KOPT-K1 (cell line): ENCODE data around the gene CTNNA1.
"Not testable (repeated sequence)": the region's sequence is repeated elsewhere in the genome, so short reads cannot be mapped to it uniquely, and the experiment has no call there.

Source experiments
- H3K27ac ChIP-seq: fragments of 200-600 bp; sonication (generic); 2 replicates; pipeline ENCODE4 v1.5.1; 2016; ENCODE audit warnings: antibody characterized with exemption, mild to moderate bottlenecking, low read depth, low read length; ENCODE audit not compliant: poor library complexity, severe bottlenecking
- H3K36me3 ChIP-seq: fragments of 200-600 bp; sonication (generic); 2 replicates; pipeline ENCODE4 v1.5.1; 2017; ENCODE audit warnings: antibody characterized with exemption, mild to moderate bottlenecking, low read length, moderate library complexity; ENCODE audit not compliant: insufficient read depth
- H3K9me3 ChIP-seq: fragments of 200-600 bp; sonication (generic); 2 replicates; pipeline ENCODE4 v1.5.1; 2017; ENCODE audit warnings: antibody characterized with exemption, low read length, mild to moderate bottlenecking; ENCODE audit not compliant: insufficient read depth, poor library complexity, severe bottlenecking

CTNNA1 gene

DNA sequence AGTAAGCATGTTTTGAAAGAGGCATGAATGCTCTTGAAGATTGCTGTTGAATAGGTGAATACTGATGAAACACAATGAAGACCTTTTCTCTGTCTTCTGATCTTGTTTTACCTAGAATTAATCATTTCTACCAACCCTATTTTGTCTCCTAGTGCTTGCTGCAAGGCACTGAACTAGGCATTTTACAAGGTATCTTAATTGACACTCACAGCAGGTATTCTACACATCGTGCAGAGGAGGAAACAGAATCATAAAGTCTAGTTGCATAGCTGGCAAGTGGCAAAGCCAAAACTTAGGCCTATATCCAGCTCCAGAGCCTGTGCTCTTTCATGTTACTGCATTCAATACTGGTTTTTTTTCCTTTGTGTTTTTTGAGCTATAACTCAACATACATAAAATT lies 50.7 kb downstream of the CTNNA1 start:
- H3K36me3 ChIP-seq, result no peaks in the 10 kb centered on the region
- no peak overlapping the region for H3K27ac ChIP-seq
- no peaks in the 10 kb centered on the region for H3K9me3 ChIP-seq

DNA sequence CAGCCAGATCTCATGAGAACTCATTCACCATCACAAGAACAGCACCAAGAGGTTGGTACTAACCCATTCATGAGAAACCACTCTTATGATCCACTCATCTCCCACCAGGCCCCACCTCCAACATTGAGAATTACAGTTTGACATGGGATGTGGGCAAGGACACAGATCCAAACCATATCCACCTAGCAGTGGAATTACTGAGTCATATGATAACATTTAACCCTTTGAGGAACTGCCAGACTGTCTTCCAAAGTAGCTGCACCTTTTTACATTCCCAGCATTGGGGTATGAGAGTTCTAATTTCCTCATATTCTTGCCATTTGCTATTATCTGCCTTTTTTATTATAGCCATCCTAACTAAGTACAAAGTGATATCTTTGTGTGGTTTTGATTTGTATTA lies 51.9 kb downstream of the CTNNA1 start:
- no peaks in the 10 kb centered on the region for H3K9me3 ChIP-seq
- no peaks in the 10 kb centered on the region for H3K36me3 ChIP-seq
- no peak overlapping the region for H3K27ac ChIP-seq

DNA sequence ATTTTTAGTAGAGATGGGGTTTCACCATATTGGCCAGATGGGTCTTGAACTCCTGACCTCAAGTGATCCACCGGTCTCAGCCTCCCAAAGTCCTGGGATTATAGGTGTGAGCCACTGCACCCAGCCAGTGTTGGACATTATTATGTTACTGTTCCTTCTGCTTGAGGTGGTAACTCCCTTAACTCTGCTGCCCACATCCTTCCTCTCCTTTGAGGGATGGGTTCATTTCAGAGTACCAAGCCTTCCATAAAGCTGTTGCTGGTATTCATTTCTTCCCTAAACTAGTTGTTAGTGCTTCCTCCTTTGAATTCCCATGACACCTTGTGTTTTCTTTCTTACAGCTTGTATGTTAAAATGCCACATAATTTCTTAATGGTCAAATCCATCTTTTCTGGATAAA lies 54.0 kb downstream of the CTNNA1 start:
- no peak overlapping the region for H3K27ac ChIP-seq
- H3K9me3 ChIP-seq, result no peaks in the 10 kb centered on the region
- no peaks in the 10 kb centered on the region; the same call in 1 of the 2 replicates for H3K36me3 ChIP-seq

DNA sequence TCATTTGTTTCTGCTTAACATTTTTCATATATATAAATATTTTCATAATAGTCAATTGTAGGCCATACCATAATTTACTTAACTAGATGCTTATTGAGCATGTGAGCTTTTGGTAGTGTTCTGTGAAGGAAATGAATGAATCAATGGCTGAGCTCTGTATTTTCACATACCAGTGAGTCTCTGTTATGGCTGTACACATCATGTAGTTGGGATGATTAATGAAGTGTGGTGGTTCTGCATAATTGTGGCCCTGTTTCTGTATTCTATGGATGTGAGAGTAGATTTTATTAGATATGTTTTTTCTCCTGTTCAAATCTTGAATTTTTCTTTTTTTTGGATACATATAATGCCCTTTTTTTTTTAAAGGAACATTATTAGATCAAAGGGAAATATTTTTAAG lies 56.2 kb downstream of the CTNNA1 start:
- Histone ChIP-seq H3K27ac (no peak overlapping the region), H3K9me3 (no peaks in the 10 kb centered on the region), H3K36me3 (no peaks in the 10 kb centered on the region; the same call in 1 of the 2 replicates)

DNA sequence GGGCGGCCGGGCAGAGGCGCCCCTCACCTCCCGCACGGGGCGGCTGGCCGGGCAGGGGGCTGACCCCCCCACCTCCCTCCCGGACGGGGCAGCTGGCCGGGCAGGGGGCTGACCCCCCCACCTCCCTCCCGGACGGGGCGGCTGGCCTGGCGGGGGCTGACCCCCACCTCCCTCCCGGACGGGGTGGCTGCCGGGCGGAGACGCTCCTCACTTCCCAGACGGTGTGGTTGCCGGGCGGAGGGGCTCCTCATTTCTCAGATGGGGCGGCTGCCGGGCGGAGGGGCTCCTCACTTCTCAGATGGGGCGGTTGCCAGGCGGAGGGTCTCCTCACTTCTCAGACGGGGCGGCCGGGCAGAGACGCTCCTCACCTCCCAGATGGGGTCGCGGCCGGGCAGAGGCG lies 57.6 kb downstream of the CTNNA1 start:
- not testable (repeated sequence) for H3K9me3 ChIP-seq, H3K27ac ChIP-seq, H3K36me3 ChIP-seq

DNA sequence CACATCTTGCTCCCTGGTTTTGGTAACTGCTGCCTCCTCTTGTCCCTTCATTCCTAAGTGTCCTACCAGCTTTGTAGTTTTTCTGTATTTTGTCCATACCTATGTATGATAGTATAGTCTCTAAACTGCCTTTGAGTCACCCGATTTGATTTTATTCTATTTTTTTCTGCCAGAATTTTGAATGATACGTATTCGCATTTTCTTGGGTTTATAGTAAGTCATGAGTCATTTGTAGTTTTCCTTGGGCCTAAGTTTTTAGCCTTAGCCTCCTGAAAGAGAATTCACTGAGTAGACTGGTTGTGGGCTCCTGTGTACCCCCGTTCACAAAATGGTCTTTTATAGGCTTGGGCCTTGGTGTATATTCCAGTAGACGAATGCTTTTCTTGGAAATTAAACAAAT lies 62.3 kb downstream of the CTNNA1 start:
- H3K36me3 ChIP-seq, result no peaks in the 10 kb centered on the region; the same call in 1 of the 2 replicates

DNA sequence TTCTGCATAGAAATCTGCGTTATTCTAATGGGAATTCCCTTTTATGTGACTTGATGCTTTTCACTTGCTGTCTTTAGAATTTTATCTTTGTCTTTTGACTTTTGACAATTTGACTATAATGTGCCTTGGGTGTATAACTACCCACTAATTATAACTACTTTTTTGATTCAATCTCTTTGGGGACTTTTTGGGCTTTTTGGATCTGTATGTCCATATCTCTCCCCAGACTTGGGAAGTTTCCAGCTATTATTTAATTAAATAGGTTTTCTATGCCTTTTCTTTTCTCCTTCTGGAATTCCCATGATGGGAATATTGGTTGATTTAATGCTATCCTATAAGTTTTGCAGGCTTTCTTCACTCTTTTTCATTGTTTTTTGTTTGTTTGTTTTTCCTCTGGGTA lies 64.0 kb downstream of the CTNNA1 start:
- Histone ChIP-seq H3K27ac (no peak overlapping the region), H3K36me3 (no peaks in the 10 kb centered on the region; the same call in 1 of the 2 replicates), H3K9me3 (no peaks in the 10 kb centered on the region)

More for the DNA sequence above, 62.3 kb downstream of the CTNNA1 start:
- no peaks in the 10 kb centered on the region for H3K9me3 ChIP-seq
- no peak overlapping the region for H3K27ac ChIP-seq

DNA sequence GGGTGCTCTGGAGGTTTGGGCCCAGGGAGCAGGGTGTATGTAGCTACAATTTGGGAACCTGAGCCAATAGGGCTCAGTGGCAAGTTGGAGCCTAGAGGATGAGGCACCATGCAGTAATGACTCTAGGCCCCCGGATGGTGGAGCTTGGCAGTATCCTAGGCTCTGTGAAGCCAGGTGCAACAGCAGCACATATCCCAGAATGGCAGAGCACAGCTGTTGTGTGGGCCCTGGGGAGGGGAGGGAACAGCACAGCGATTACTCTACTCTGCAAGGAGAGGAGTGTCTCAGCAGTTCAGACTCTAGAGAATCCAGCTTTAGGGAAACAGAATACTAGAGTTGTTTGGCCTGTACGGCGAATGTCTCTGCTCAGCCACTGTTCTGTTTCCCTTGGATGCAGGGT lies 65.9 kb downstream of the CTNNA1 start:
- H3K9me3 ChIP-seq, result no peaks in the 10 kb centered on the region
- no peak overlapping the region for H3K27ac ChIP-seq
- no peaks in the 10 kb centered on the region for H3K36me3 ChIP-seq

DNA sequence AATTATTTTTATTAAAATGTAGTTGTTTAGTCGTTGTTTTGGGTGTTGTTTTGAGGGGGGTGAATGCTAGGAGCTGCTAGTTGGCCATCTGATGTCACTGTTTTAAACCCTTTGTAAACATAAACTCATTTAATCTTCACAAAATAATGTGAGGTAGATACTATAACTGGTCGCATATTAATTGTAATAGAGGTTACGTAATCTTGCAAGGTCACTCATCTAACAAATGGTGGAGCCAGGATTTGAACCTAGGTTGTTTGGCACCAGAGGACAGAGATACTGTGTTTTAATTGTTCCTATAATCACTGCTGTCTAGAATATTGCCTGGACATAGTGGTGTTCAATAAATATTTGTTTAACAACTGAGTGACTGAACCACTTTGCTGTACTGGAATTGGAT lies 67.5 kb downstream of the CTNNA1 start:
- H3K27ac ChIP-seq, result no peak overlapping the region
- H3K36me3 ChIP-seq, result no peaks in the 10 kb centered on the region
- H3K9me3 ChIP-seq, result no peaks in the 10 kb centered on the region

DNA sequence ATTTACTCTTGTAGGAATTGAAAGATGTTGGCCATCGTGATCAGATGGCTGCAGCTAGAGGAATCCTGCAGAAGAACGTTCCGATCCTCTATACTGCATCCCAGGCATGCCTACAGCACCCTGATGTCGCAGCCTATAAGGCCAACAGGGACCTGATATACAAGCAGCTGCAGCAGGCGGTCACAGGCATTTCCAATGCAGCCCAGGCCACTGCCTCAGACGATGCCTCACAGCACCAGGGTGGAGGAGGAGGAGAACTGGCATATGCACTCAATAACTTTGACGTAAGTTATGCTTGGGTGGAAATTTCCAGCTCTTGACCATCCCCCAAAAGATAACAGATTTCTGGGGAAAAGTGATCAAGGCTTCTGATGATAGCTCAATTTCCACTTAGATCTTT lies 71.3 kb downstream of the CTNNA1 start:
- H3K36me3 ChIP-seq, result peaks cover 7% of the 10 kb centered on the region; the same call in 1 of the 2 replicates
- H3K9me3 ChIP-seq, result no peaks in the 10 kb centered on the region
- no peak overlapping the region for H3K27ac ChIP-seq

DNA sequence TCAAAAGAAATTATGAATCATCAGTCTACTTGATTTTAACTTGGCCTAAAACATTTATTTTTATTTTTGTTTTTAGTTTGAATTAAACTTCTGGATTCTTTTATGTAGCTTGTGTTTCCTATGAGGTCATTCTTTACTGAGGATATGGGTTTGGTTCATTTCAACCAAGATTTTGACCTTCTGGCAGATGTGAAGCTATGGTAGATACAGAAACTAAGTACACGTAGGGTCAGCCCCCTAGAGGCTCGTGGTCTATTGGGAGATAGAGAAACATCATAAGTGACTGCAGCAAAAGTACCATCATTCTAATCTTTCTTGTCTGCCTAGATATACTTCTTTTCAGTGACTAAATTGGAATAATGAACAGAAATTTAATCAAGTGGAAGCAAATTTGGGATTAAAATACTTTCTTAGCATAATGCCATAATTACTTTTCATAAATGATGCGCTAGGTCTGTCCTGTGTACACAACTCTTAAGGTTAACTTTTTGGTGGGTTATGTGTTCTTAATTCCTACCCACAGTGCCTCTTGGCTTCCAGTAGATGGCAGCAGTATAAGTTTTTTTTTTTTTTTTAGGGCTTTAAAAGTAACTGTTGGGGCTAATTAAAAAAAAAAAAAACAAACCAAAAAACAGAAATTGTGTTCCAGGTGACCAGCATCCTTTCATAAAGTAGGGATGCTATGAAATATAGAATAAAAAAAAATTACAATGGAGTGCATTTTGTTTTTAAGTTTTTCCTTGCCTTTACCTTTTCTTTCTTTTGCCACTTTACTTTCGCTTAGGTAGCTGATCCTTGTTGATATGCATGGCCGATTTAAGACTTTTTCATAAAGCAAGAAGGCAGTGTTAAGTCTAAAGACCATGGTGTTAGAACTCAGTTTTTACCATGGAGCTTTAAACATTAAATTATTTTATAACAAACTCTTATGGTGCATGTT lies 72.0 kb downstream of the CTNNA1 start:
- Histone ChIP-seq H3K9me3 (no peaks in the 10 kb centered on the region), H3K27ac (no peak overlapping the region), H3K36me3 (peaks cover 7% of the 10 kb centered on the region; the same call in 1 of the 2 replicates)

DNA sequence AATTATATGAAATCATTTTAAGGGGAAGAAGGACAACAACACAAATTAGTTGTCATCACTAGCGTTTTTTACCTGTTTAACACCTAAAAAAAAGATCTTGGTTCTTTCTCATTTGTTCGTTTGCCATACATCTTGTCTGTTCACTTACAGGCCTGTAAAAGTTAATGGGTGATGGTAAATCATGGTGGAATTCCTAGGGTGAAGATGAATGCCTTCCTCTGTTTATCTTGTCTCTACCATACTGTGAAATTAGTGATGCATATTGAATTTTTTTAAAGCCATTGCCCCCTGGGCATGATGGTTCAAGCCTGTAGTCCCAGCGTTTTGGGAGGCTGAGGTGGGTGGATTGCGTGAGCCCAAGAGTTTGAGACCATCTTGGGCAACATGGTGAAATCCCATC lies 75.3 kb downstream of the CTNNA1 start:
- Histone ChIP-seq H3K27ac (no peak overlapping the region), H3K9me3 (no peaks in the 10 kb centered on the region), H3K36me3 (peaks cover 7% of the 10 kb centered on the region; the same call in 1 of the 2 replicates)

DNA sequence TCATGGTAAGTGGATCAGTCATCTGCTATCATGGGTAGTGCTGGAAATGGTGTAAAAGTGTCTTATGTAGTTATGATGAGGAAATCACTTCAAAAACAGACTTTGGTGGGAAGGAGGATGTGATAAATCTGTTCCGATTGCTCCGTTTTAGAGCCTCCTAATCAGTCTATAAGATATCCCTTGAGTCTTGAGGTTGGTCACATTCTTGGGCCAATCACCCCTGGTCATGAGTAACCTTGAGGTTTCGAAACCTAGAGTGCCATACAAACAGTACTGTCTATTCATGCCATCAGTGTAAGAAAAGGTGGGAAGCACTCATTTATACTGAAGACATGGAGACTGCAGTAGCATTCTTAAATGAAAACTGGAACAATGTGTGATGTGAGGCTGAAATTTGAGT lies 76.1 kb downstream of the CTNNA1 start:
- Histone ChIP-seq H3K27ac (no peak overlapping the region), H3K36me3 (peaks cover 7% of the 10 kb centered on the region; the same call in 1 of the 2 replicates), H3K9me3 (no peaks in the 10 kb centered on the region)

DNA sequence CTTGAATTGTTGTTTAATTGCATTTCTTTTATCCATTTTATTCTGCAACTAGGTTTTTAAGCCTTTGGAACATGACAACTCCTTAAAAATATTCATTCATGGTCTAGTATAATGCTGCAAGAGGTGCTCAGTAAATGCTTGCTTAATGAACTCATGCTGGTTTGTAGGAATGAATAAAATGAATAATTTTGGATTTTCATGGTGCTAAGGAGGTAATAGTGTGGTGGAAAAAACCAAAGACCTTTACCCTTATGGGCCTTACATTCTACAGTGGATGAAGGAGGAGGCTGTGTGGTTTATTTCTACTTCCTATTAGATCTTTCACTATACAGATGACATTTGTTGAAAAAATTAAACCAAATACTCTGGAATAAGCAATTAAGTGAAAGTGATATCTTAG lies 78.5 kb downstream of the CTNNA1 start:
- no peaks in the 10 kb centered on the region for H3K9me3 ChIP-seq
- H3K27ac ChIP-seq, result no peak overlapping the region
- peaks cover 7% of the 10 kb centered on the region; the same call in 1 of the 2 replicates for H3K36me3 ChIP-seq

DNA sequence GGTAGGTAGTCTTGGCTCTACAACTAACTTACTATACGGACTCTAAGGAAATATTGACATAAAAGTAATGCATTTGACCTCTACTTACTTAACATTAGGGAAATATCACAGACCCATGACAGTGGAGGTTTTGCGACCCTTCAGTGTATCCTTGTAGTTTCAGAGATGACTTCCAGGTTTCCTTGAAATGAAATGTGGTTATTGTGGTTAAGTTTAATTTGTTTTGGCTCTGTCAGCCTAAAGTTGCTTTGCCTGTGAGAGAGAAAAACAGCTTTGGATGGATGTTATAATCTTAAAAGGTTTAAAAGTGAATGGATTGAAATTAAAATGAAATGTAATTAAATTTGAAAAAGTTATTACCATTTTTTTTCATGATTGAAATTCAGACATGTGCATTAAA lies 79.0 kb downstream of the CTNNA1 start:
- no peaks in the 10 kb centered on the region for H3K9me3 ChIP-seq
- peaks cover 7% of the 10 kb centered on the region; the same call in 1 of the 2 replicates for H3K36me3 ChIP-seq
- no peak overlapping the region for H3K27ac ChIP-seq

DNA sequence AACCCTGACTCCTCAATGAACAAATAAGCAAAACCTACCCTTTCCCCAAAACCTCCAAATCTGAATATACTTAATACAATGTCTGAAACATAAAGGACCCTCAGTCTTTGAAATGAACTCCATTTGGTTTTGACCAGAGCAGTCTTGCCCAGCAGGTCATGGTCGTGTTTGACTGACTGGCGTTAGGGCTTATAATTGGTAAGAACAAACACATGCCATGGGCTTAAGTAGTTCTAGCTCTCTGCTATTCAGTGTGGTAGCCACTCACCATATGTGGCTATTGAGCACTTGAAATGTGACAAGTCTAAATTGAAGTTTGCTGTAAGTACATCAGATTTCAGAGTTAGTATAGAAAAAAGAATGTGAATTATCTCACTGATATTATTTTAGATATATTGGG lies 79.9 kb downstream of the CTNNA1 start:
- 0 out of 2 replicates have a peak, but pooled peaks cover under 1% of the 10 kb centered on the region for H3K36me3 ChIP-seq
- no peak overlapping the region for H3K27ac ChIP-seq
- no peaks in the 10 kb centered on the region for H3K9me3 ChIP-seq
